Measurements from ENCODE around the gene CD7. TPM values are rescaled to one million over a fixed set of nuclear protein-coding genes. Genes with fewer than 3 reads are reported as not detected.

CD7 gene
- total RNA-seq, 1 donor from 2014 or later: not detected

- peaks cover 12% of the 10 kb centered on the region for H3K27me3 Mint-ChIP-seq (ENCODE audit: unreplicated experiment)
- H3K36me3 Mint-ChIP-seq (ENCODE audit: low read depth, unreplicated experiment): peaks cover 51% of the 10 kb centered on the region
- peak overlapping the region; percentile 15 for H3K4me3 Mint-ChIP-seq (ENCODE audit: unreplicated experiment)
- no peak overlapping the region for H3K27ac Mint-ChIP-seq (ENCODE audit: unreplicated experiment)
- DNase-seq (ENCODE audit: low spot score): no peak
- no peak for TF ChIP-seq CTCF (IDR thresholded peaks at IDR 0.05; ENCODE audit: unreplicated experiment)
- H3K4me1 Mint-ChIP-seq (ENCODE audit: unreplicated experiment): peaks cover 23% of the 10 kb centered on the region
- H3K9me3 Mint-ChIP-seq (ENCODE audit: unreplicated experiment): no peaks in the 10 kb centered on the region
These were observed 49.6 kb downstream of the CD7 start for GRCh38 chr17:82267575-82268379.

GRCh38 chr17:82266142-82266541 is 51.3 kb downstream of the CD7 start:
- H3K27ac Mint-ChIP-seq (ENCODE audit: unreplicated experiment): no peak overlapping the region
- H3K36me3 Mint-ChIP-seq (ENCODE audit: low read depth, unreplicated experiment): peaks cover 63% of the 10 kb centered on the region
- no peaks in the 10 kb centered on the region for H3K9me3 Mint-ChIP-seq (ENCODE audit: unreplicated experiment)
- H3K4me3 Mint-ChIP-seq (ENCODE audit: unreplicated experiment): peak overlapping the region; percentile 33
- TF ChIP-seq CTCF (IDR thresholded peaks at IDR 0.05; ENCODE audit: unreplicated experiment): no peak
- DNase-seq (ENCODE audit: low spot score): no peak
- peaks cover 5% of the 10 kb centered on the region for H3K27me3 Mint-ChIP-seq (ENCODE audit: unreplicated experiment)
- H3K4me1 Mint-ChIP-seq (ENCODE audit: unreplicated experiment): peaks cover 13% of the 10 kb centered on the region

Other genes starting within 250 kb of the CD7 start
- gene FASN, start 219.4 kb downstream of the CD7 start, total RNA-seq (ENCODE audit: unreplicated experiment): 400 TPM
- gene CCDC57, start 104.8 kb downstream of the CD7 start, total RNA-seq (ENCODE audit: unreplicated experiment): 37.2 TPM
- gene SLC16A3, start 88.6 kb downstream of the CD7 start, total RNA-seq (ENCODE audit: unreplicated experiment): 76.2 TPM
- gene CSNK1D, start 43.9 kb downstream of the CD7 start, total RNA-seq (ENCODE audit: unreplicated experiment): 149 TPM
- gene SECTM1, start 16.2 kb upstream of the CD7 start, total RNA-seq (ENCODE audit: unreplicated experiment): not detected
- 0.26 TPM for gene TEX19, start 41.6 kb upstream of the CD7 start, total RNA-seq (ENCODE audit: unreplicated experiment)
- not detected for gene UTS2R, start 54.2 kb upstream of the CD7 start, total RNA-seq (ENCODE audit: unreplicated experiment)
- gene HEXD, start 100.7 kb upstream of the CD7 start, total RNA-seq (ENCODE audit: unreplicated experiment): 22.0 TPM
- 15.7 TPM for gene OGFOD3, start 101.0 kb upstream of the CD7 start, total RNA-seq (ENCODE audit: unreplicated experiment)
- 75.7 TPM for gene CYBC1, start 133.1 kb upstream of the CD7 start, total RNA-seq (ENCODE audit: unreplicated experiment)
- 88.7 TPM for gene NARF, start 141.1 kb upstream of the CD7 start, total RNA-seq (ENCODE audit: unreplicated experiment)
- gene FOXK2, start 202.1 kb upstream of the CD7 start, total RNA-seq (ENCODE audit: unreplicated experiment): 64.3 TPM

Measured in endothelial cell (in vitro differentiated cells).